ENCODE results near the gene DCK.

- TF ChIP-seq, protein P1, sequence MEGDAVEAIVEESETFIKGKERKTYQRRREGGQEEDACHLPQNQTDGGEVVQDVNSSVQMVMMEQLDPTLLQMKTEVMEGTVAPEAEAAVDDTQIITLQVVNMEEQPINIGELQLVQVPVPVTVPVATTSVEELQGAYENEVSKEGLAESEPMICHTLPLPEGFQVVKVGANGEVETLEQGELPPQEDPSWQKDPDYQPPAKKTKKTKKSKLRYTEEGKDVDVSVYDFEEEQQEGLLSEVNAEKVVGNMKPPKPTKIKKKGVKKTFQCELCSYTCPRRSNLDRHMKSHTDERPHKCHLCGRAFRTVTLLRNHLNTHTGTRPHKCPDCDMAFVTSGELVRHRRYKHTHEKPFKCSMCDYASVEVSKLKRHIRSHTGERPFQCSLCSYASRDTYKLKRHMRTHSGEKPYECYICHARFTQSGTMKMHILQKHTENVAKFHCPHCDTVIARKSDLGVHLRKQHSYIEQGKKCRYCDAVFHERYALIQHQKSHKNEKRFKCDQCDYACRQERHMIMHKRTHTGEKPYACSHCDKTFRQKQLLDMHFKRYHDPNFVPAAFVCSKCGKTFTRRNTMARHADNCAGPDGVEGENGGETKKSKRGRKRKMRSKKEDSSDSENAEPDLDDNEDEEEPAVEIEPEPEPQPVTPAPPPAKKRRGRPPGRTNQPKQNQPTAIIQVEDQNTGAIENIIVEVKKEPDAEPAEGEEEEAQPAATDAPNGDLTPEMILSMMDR (IDR thresholded peaks at IDR 0.05), result no peak
- TF ChIP-seq EZH2 (IDR thresholded peaks at IDR 0.05), result no peak
Measured at GRCh38 chr4:70992391-70992881, 1.0 kb upstream of the DCK start.
